K562 (cell line): ENCODE results near the gene FN3K. TPM values are rescaled to one million over a fixed set of nuclear protein-coding genes. Genes with fewer than 3 reads are reported as not detected.

Experiments used
- ADNP ChIP-seq: fragments of 200-800 bp; sonication (Bioruptor generic); IDR thresholded peaks from 2 replicates; pipeline ENCODE4 v1.6.1; 2016; ENCODE audit warnings: missing genetic modification characterization, missing compliant biosample characterization
- DEAF1 ChIP-seq: fragments of 450-650 bp; formaldehyde crosslinking; IDR thresholded peaks from 2 replicates; pipeline ENCODE4 v1.4.0; 2020; ENCODE audit warnings: mild to moderate bottlenecking, moderate library complexity
- ERF ChIP-seq: fragments of 450-650 bp; formaldehyde crosslinking; IDR thresholded peaks from 2 replicates; pipeline ENCODE4 v1.4.0; 2020; ENCODE audit warnings: mild to moderate bottlenecking, mixed read lengths
- HEY1 ChIP-seq: fragments of 250-450 bp; sonication (Bioruptor Pico); IDR thresholded peaks from 2 replicates; pipeline ENCODE4 v1.5.0; 2020; ENCODE audit warnings: mild to moderate bottlenecking, moderate library complexity, borderline replicate concordance
- ZNF12 ChIP-seq: sonication (generic); formaldehyde crosslinking; IDR thresholded peaks from 2 replicates; pipeline ENCODE4 v1.4.0; 2020; ENCODE audit warnings: mild to moderate bottlenecking, missing genetic modification reagents
- polyA plus RNA-seq, 8 experiments: library from polyadenylated mRNA; depleted of rRNA in 4 of 8; stranded (reverse) in 5 of 8; unstranded in 3 of 8; fragments of >200 nt; fragmentation: Nextera tagmentation in 2 of 8; fragmentation: Illumina TruSeq in 1 of 8; extraction: Ambion mirVana in 2 of 8; extraction: Trizol in 1 of 8; gene quantifications; 2 replicates each; pipeline versions ENCODE4 v1.2.1 to v1.2.3, GENCODE V29; 2011 to 2014; ENCODE audit warnings: inconsistent platforms in 1 of 8, missing spikeins in 1 of 8
- total RNA-seq, 7 experiments: library from RNA; depleted of rRNA in 6 of 7; stranded (reverse); fragments of >200 nt in 6 of 7; fragmentation: Illumina TruSeq in 2 of 7; extraction: Trizol in 2 of 7; gene quantifications; 2 replicates each; pipeline versions ENCODE4 v1.2.1 to v1.2.3, GENCODE V29; 2011 to 2021; ENCODE audit warnings: low replicate concordance in 1 of 7
- TF ChIP-seq, protein P1 (sequence below): sonication (generic); formaldehyde crosslinking; IDR thresholded peaks from 2 replicates; pipeline ENCODE4 v1.8.0; 2023; ENCODE audit warnings: missing genetic modification reagents, mild to moderate bottlenecking, borderline replicate concordance

FN3K gene
- total and polyA plus RNA-seq, 9 of the 15 experiments (the other 6 are each of a cell fraction or from before 2014, with no cell fraction given) = 0.08 to 22.7 (median 3.8) TPM

DNA sequence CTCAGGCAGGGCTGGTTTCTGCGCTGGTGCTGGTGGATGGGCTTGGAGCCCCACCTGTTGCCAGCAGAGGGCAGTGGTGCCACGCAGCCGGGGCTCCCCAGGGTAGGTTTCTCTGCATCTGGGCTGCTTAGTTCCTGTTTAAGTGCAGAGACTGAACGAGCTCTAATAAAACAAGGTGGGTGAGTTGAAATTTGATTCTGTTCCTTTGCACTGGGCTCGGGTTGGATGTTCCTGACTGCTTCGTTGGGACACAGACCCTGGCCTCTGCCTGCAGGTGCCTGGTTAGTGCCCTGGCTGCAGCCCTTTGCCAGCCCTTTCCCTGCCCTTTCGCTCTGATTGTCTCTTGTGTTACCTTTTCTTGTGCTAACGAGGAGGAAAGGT lies 46.5 kb downstream of the FN3K start (continued):
- TF ChIP-seq ERF (no peak), DEAF1 (peak; percentile 85), ZNF12 (no peak), HEY1 (no peak), ADNP (tag) (no peak)
- TF ChIP-seq, protein P1, sequence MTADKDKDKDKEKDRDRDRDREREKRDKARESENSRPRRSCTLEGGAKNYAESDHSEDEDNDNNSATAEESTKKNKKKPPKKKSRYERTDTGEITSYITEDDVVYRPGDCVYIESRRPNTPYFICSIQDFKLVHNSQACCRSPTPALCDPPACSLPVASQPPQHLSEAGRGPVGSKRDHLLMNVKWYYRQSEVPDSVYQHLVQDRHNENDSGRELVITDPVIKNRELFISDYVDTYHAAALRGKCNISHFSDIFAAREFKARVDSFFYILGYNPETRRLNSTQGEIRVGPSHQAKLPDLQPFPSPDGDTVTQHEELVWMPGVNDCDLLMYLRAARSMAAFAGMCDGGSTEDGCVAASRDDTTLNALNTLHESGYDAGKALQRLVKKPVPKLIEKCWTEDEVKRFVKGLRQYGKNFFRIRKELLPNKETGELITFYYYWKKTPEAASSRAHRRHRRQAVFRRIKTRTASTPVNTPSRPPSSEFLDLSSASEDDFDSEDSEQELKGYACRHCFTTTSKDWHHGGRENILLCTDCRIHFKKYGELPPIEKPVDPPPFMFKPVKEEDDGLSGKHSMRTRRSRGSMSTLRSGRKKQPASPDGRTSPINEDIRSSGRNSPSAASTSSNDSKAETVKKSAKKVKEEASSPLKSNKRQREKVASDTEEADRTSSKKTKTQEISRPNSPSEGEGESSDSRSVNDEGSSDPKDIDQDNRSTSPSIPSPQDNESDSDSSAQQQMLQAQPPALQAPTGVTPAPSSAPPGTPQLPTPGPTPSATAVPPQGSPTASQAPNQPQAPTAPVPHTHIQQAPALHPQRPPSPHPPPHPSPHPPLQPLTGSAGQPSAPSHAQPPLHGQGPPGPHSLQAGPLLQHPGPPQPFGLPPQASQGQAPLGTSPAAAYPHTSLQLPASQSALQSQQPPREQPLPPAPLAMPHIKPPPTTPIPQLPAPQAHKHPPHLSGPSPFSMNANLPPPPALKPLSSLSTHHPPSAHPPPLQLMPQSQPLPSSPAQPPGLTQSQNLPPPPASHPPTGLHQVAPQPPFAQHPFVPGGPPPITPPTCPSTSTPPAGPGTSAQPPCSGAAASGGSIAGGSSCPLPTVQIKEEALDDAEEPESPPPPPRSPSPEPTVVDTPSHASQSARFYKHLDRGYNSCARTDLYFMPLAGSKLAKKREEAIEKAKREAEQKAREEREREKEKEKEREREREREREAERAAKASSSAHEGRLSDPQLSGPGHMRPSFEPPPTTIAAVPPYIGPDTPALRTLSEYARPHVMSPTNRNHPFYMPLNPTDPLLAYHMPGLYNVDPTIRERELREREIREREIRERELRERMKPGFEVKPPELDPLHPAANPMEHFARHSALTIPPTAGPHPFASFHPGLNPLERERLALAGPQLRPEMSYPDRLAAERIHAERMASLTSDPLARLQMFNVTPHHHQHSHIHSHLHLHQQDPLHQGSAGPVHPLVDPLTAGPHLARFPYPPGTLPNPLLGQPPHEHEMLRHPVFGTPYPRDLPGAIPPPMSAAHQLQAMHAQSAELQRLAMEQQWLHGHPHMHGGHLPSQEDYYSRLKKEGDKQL (CRISPR knock-in tag) = no peak
